ENCODE data around the gene JARID2.
"Not testable (repeated sequence)": the region's sequence is repeated elsewhere in the genome, so short reads cannot be mapped to it uniquely, and the experiment has no call there.

Gene JARID2

DNA sequence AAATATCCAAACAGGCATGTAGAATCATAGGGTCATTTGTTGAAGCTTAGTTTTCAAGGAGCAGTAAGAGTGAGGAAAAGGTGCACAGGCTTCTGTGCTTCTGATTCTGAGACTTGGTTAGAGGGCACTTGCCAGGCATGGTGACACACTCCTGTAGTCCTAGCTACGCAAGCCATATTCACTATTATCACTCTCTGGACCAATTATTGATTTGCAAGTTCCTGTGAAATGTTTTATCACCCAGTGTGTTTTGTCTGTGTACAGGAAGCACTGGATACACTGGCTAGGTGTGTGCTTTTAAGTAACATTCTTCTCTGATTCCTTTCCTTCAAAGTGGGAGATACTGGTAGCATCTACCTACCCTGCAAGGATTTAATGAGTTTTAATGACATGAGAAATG lies 76.3 kb downstream of the JARID2 start:
- H3K27ac ChIP-seq = no peak overlapping the region
- H3K4me3 ChIP-seq (ENCODE audit: low read depth, low read length) = no peak overlapping the region
- H3K9me3 ChIP-seq (ENCODE audit: severe bottlenecking) = no peaks in the 10 kb centered on the region
- no peaks in the 10 kb centered on the region for H3K27me3 ChIP-seq (ENCODE audit: insufficient read depth, low read depth, severe bottlenecking)
- H3K36me3 ChIP-seq = no peaks in the 10 kb centered on the region
- TF ChIP-seq, protein P1, sequence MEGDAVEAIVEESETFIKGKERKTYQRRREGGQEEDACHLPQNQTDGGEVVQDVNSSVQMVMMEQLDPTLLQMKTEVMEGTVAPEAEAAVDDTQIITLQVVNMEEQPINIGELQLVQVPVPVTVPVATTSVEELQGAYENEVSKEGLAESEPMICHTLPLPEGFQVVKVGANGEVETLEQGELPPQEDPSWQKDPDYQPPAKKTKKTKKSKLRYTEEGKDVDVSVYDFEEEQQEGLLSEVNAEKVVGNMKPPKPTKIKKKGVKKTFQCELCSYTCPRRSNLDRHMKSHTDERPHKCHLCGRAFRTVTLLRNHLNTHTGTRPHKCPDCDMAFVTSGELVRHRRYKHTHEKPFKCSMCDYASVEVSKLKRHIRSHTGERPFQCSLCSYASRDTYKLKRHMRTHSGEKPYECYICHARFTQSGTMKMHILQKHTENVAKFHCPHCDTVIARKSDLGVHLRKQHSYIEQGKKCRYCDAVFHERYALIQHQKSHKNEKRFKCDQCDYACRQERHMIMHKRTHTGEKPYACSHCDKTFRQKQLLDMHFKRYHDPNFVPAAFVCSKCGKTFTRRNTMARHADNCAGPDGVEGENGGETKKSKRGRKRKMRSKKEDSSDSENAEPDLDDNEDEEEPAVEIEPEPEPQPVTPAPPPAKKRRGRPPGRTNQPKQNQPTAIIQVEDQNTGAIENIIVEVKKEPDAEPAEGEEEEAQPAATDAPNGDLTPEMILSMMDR (IDR thresholded peaks at IDR 0.05; ENCODE audit: low read depth, low read length) = no peak
- DNase-seq = no peak

GRCh38 chr6:15322781-15323536 lies 77.1 kb downstream of the JARID2 start:
- H3K4me3 ChIP-seq (ENCODE audit: low read depth, low read length) = no peak overlapping the region

GRCh38 chr6:15323611-15324010 lies 77.7 kb downstream of the JARID2 start:
- not testable (repeated sequence) for H3K9me3 ChIP-seq (ENCODE audit: severe bottlenecking); H3K27me3 ChIP-seq (ENCODE audit: insufficient read depth, low read depth, severe bottlenecking); H3K4me3 ChIP-seq (ENCODE audit: low read depth, low read length); H3K36me3 ChIP-seq; DNase-seq; H3K27ac ChIP-seq

More at GRCh38 chr6:15322781-15323536, 77.1 kb downstream of the JARID2 start:
- TF ChIP-seq, protein P1 (IDR thresholded peaks at IDR 0.05; ENCODE audit: low read depth, low read length) = no peak
- Histone ChIP-seq H3K9me3 (ENCODE audit: severe bottlenecking) (no peaks in the 10 kb centered on the region), H3K27ac (no peak overlapping the region), H3K36me3 (no peaks in the 10 kb centered on the region), H3K27me3 (ENCODE audit: insufficient read depth, low read depth, severe bottlenecking) (no peaks in the 10 kb centered on the region)
- DNase-seq = no peak

DNA sequence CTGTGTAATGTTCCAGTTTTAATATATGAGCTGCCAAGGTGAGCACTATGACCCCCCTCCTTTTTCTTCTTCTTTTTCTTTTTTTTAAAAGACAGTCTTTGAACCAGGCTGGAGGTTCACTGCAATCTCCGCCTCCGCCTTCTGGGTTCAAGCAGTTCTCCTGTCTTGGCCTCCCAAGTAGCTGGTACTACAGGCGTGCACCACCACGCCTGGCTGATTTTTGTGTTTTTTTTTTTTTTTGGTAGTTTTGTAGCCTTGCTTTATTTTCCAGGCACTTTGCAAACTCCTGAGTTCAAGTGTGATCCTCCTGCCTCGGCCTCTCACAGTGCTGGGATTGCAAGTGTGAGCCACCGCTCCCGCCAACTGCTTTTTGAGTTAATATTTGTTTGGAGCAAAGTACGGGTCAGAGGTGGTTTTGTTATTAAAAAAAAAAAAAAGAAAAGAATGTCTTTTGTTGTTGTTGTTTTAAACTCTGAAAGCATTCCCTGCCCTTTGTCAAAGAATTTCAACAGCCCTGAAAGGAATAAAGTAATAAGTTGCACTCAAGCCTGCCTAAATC lies 78.6 kb downstream of the JARID2 start:
- H3K9me3 ChIP-seq (ENCODE audit: severe bottlenecking) = no peaks in the 10 kb centered on the region
- no peak overlapping the region for H3K4me3 ChIP-seq (ENCODE audit: low read depth, low read length)
- no peaks in the 10 kb centered on the region for H3K27me3 ChIP-seq (ENCODE audit: insufficient read depth, low read depth, severe bottlenecking)
- TF ChIP-seq, protein P1 (IDR thresholded peaks at IDR 0.05; ENCODE audit: low read depth, low read length) = no peak
- no peak for DNase-seq
- H3K27ac ChIP-seq = no peak overlapping the region
- no peaks in the 10 kb centered on the region for H3K36me3 ChIP-seq

DNA sequence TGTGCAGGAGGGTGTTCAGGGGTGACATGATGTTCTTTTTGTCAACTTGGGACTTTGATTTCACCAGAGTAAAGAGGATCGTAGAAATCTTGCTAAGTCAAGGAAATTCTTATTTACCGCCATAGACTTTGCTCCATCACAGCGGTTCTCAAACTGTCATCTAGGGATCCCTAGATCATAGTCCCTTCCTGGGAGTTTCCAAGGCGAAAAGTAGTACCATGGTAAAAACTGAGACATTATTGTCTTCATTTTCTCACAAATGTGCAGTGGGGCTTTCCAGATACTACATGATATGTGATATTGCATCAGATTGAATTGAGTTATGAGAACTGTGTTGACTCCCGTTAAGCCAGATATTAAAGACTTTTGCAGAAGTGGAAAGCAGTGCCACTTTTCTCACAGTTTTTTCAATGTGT lies 79.7 kb downstream of the JARID2 start:
- TF ChIP-seq, protein P1 (IDR thresholded peaks at IDR 0.05; ENCODE audit: low read depth, low read length) = no peak
- no peak overlapping the region for H3K4me3 ChIP-seq (ENCODE audit: low read depth, low read length)
- DNase-seq = no peak
- H3K9me3 ChIP-seq (ENCODE audit: severe bottlenecking) = no peaks in the 10 kb centered on the region
- no peaks in the 10 kb centered on the region for H3K27me3 ChIP-seq (ENCODE audit: insufficient read depth, low read depth, severe bottlenecking)
- no peak overlapping the region for H3K27ac ChIP-seq
- no peaks in the 10 kb centered on the region for H3K36me3 ChIP-seq

GRCh38 chr6:15326067-15326614 lies 80.3 kb downstream of the JARID2 start:
- TF ChIP-seq, protein P1 (IDR thresholded peaks at IDR 0.05; ENCODE audit: low read depth, low read length) = no peak
- H3K36me3 ChIP-seq = no peaks in the 10 kb centered on the region
- DNase-seq = no peak
- H3K9me3 ChIP-seq (ENCODE audit: severe bottlenecking) = no peaks in the 10 kb centered on the region
- no peak overlapping the region for H3K4me3 ChIP-seq (ENCODE audit: low read depth, low read length)
- no peak overlapping the region for H3K27ac ChIP-seq
- no peaks in the 10 kb centered on the region for H3K27me3 ChIP-seq (ENCODE audit: insufficient read depth, low read depth, severe bottlenecking)
